ELR (cell line): Measurements from ENCODE around the gene BTG4.

Experiments
- DNase-seq: peaks from one replicate; pipeline ENCODE4 v3.0.0-alpha.2; 2015; ENCODE audit warnings: low read depth

BTG4 gene

GRCh38 chr11:111490496-111490895 is 21.7 kb downstream of the BTG4 start:
- no peak for DNase-seq

- no peak for DNase-seq
These were observed 28.8 kb downstream of the BTG4 start for GRCh38 chr11:111483431-111483830.

GRCh38 chr11:111479666-111480065 is 32.5 kb downstream of the BTG4 start:
- DNase-seq = peak; percentile 14

- DNase-seq = no peak
These were observed 34.3 kb downstream of the BTG4 start for GRCh38 chr11:111477898-111478297.

- no peak for DNase-seq
These were observed 35.2 kb downstream of the BTG4 start for GRCh38 chr11:111476956-111477355.

GRCh38 chr11:111476366-111476765 is 35.8 kb downstream of the BTG4 start:
- DNase-seq = peak; percentile 46

- no peak for DNase-seq
These were observed 37.8 kb downstream of the BTG4 start for GRCh38 chr11:111474432-111474831.

- peak; percentile 47 for DNase-seq
These were observed 40.0 kb downstream of the BTG4 start for GRCh38 chr11:111472228-111472627.

- DNase-seq = no peak
These were observed 43.0 kb downstream of the BTG4 start for GRCh38 chr11:111469200-111469599.

GRCh38 chr11:111466615-111467014 is 45.6 kb downstream of the BTG4 start:
- DNase-seq = no peak

GRCh38 chr11:111465400-111465799 is 46.8 kb downstream of the BTG4 start:
- peak; percentile 85 for DNase-seq

GRCh38 chr11:111463276-111463675 is 48.9 kb downstream of the BTG4 start:
- no peak for DNase-seq

GRCh38 chr11:111462329-111462728 is 49.9 kb downstream of the BTG4 start:
- DNase-seq = no peak

- DNase-seq = no peak
These were observed 50.5 kb downstream of the BTG4 start for GRCh38 chr11:111461460-111462235.

- no peak for DNase-seq
These were observed 51.3 kb downstream of the BTG4 start for GRCh38 chr11:111460856-111461255.

GRCh38 chr11:111460340-111460739 is 51.8 kb downstream of the BTG4 start:
- no peak for DNase-seq

- no peak for DNase-seq
These were observed 52.5 kb downstream of the BTG4 start for GRCh38 chr11:111459506-111460270.

- DNase-seq = no peak
These were observed 54.3 kb downstream of the BTG4 start for GRCh38 chr11:111457731-111458368.

- DNase-seq = no peak
These were observed 55.1 kb downstream of the BTG4 start for GRCh38 chr11:111456859-111457730.

- DNase-seq = no peak
These were observed 55.9 kb downstream of the BTG4 start for GRCh38 chr11:111456086-111456858.
